Measurements from ENCODE around the gene SOX3. TPM values are rescaled to one million over a fixed set of nuclear protein-coding genes. Genes with fewer than 3 reads are reported as not detected.

Gene SOX3
- polyA plus RNA-seq, 2 of the 4 experiments (the other 2 are of a cell fraction), result not detected

DNA sequence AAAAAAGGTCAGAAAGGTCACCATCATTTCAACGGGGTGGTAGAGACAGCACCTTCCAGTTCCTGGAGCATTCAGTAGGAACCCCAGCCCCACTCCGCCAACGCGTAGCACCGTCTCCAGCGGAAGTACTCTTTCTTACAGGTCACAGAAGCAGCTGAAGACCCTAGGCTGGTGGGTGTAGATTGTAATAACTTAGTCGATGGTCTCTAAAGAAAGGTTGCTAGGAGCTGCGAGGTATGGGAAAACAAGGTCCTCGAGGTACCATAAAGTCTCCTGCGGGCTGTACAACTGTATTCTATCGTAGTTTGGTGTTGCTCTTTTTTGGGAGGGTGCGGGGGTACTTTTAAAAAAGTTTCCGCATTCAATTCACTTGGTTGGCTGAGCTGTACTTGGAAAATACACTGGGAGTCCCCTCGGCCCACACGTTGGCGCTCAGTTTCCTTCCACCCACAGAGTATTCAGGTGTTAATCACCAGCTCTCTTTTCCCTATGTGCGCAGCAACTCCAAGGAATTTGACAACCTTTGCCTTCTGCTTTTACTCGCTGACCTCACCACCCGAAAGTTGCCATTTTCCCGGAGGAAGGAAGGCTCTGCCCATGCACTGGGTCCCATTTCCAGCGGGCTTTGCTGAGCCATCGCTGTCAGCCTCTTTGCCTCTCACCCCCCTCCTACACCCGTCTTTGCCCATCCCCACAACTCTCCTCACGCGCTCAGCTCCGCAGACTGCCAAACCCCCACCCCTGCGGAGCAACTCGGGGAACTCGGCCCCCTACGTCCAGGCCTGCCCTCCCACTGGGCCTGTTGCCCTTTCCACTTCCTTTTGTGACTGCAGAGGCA lies 4.8 kb upstream of the SOX3 start:
- DNase-seq (ENCODE audit: low read depth in 1 of 2, low spot score in 1 of 2) (no peak), ATAC-seq (no peak), FAIRE-seq (no peak)
- Histone ChIP-seq H3K4me2 (no peak overlapping the region), H3K4me1 (no peaks in the 10 kb centered on the region), H3K9me3 (no peaks in the 10 kb centered on the region), H3K4me3 (no peak overlapping the region), H3K27ac (no peak overlapping the region)
- POLR2A ChIA-PET, result no interaction called here
- TF ChIP-seq FOSL2 (IDR thresholded peaks at IDR 0.05), result no peak
- no peak for TF ChIP-seq FOSL2 (CRISPR knock-in tag; IDR thresholded peaks at IDR 0.05)
- no peak for TF ChIP-seq MAFK (IDR thresholded peaks at IDR 0.05; ENCODE audit: partially characterized antibody)
- TF ChIP-seq RNF2 (IDR thresholded peaks at IDR 0.05; ENCODE audit: borderline replicate concordance, low read depth), result no peak
- TF ChIP-seq CHD2 (IDR thresholded peaks at IDR 0.05; ENCODE audit: low read length, partially characterized antibody), result no peak
- TF ChIP-seq BCL3 (IDR thresholded peaks at IDR 0.05), result no peak
- no peak for TF ChIP-seq HDAC2 (IDR thresholded peaks at IDR 0.05)
- TF ChIP-seq CBX8 (IDR thresholded peaks at IDR 0.05), result no peak
- TF ChIP-seq, protein P1, sequence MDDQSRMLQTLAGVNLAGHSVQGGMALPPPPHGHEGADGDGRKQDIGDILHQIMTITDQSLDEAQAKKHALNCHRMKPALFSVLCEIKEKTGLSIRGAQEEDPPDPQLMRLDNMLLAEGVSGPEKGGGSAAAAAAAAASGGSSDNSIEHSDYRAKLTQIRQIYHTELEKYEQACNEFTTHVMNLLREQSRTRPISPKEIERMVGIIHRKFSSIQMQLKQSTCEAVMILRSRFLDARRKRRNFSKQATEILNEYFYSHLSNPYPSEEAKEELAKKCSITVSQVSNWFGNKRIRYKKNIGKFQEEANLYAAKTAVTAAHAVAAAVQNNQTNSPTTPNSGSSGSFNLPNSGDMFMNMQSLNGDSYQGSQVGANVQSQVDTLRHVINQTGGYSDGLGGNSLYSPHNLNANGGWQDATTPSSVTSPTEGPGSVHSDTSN (IDR thresholded peaks at IDR 0.05), result no peak
- no peak for TF ChIP-seq PHF8 (IDR thresholded peaks at IDR 0.05; ENCODE audit: borderline replicate concordance, low read depth)
- TF ChIP-seq E2F6 (IDR thresholded peaks at IDR 0.05; ENCODE audit: borderline replicate concordance, low read depth), result no peak
- TF ChIP-seq ATOH8 (CRISPR knock-in tag; IDR thresholded peaks at IDR 0.05; ENCODE audit: low read depth), result no peak
- no peak for TF ChIP-seq FOSB (CRISPR knock-in tag; IDR thresholded peaks at IDR 0.05)
- TF ChIP-seq ZC3H11A (IDR thresholded peaks at IDR 0.05), result no peak
- TF ChIP-seq MYC (IDR thresholded peaks at IDR 0.05; ENCODE audit: borderline replicate concordance, low read length), result no peak
- no peak for TF ChIP-seq REST (IDR thresholded peaks at IDR 0.05)
- TF ChIP-seq JUNB (IDR thresholded peaks at IDR 0.05), result no peak
- no peak for TF ChIP-seq CEBPB (IDR thresholded peaks at IDR 0.05)
- TF ChIP-seq RARB (CRISPR knock-in tag; IDR thresholded peaks at IDR 0.05), result no peak
- CTCF ChIA-PET, result interaction anchor here (0.6 kb wide), 1 partner anchor 1550 kb away, joined by 3 read pairs; no protein-coding TSS in a partner anchor
- 52% methylated on average over 24 of the region's 30 CpGs for whole genome bisulfite sequencing (ENCODE audit: missing lambda C conversion rate)

GRCh38 chrX:140508958-140509357 lies 4.1 kb upstream of the SOX3 start:
- Histone ChIP-seq H3K27ac (no peak overlapping the region), H3K4me2 (no peak overlapping the region), H3K4me1 (no peaks in the 10 kb centered on the region), H3K4me3 (no peak overlapping the region), H3K9me3 (no peaks in the 10 kb centered on the region)
- ChIA-PET POLR2A (no interaction called here), CTCF (interaction anchor here (0.6 kb wide), 1 partner anchor 1551 kb away, joined by 3 read pairs; no protein-coding TSS in a partner anchor)
- no peak for FAIRE-seq
- DNase-seq (ENCODE audit: low read depth in 1 of 2, low spot score in 1 of 2), result no peak
- no peak for ATAC-seq
- WGBS (ENCODE audit: missing lambda C conversion rate), result 62% methylated on average over 13 of the region's 16 CpGs
- TF ChIP-seq PHF8 (IDR thresholded peaks at IDR 0.05; ENCODE audit: borderline replicate concordance, low read depth) (no peak), MAFK (IDR thresholded peaks at IDR 0.05; ENCODE audit: partially characterized antibody) (no peak), NPAS2 (CRISPR knock-in tag; IDR thresholded peaks at IDR 0.05; ENCODE audit: borderline replicate concordance) (no peak), RFX5 (IDR thresholded peaks at IDR 0.05) (no peak)
